H1 (cell line): ENCODE data around the gene LTBR. TPM values are rescaled to one million over a fixed set of nuclear protein-coding genes. Genes with fewer than 3 reads are reported as not detected.

Source experiments
- ATF2 ChIP-seq: IDR thresholded peaks from 2 replicates; pipeline ENCODE4 v1.6.1; 2012; ENCODE audit warnings: low read length, inconsistent platforms
- NANOG ChIP-seq: IDR thresholded peaks from 2 replicates; pipeline ENCODE4 v1.6.1; 2011; ENCODE audit warnings: low read length, low read depth, mild to moderate bottlenecking, inconsistent platforms; ENCODE audit not compliant: insufficient read depth, poor library complexity, severe bottlenecking
- POLR2A ChIP-seq, 2 experiments: IDR thresholded peaks; 1 replicate in 1 of 2; 2 replicates in 1 of 2; pipeline ENCODE4 v1.6.1; 2011; ENCODE audit warnings: low read depth in 2 of 2, low read length in 2 of 2, mild to moderate bottlenecking in 2 of 2; ENCODE audit errors: control extremely low read depth in 1 of 2
- polyA plus RNA-seq, 7 experiments: library from polyadenylated mRNA; depleted of rRNA in 3 of 7; stranded (reverse) in 5 of 7; unstranded in 2 of 7; fragments of >200 nt in 5 of 7; fragments of 200-250 nt in 2 of 7; gene quantifications; 1 replicate in 5 of 7; 2 replicates in 1 of 7; 4 replicates in 1 of 7; pipeline versions ENCODE4 v1.2.1 to v1.2.3, GENCODE V29; 2011 to 2013; ENCODE audit warnings: missing spikeins in 2 of 7, mixed read lengths in 2 of 7
- total RNA-seq: library from RNA; stranded (reverse); fragmentation: NEBNext Ultra II Directional; extraction: Animal tissue kit (Norgen Biotek cat#: 25700); gene quantifications from 2 replicates; pipeline ENCODE4 v1.2.1, GENCODE V29; 2021

LTBR gene
- total and polyA plus RNA-seq, 2 of the 8 experiments (the other 6 are each of a cell fraction or from before 2014, with no cell fraction given), result 5.1 to 6.3 TPM

- TF ChIP-seq ATF2 (no peak), NANOG (no peak), POLR2A (IDR thresholded peaks at IDR 0.05; ENCODE audit: control extremely low read depth in 1 of 2, low read depth in 2 of 2, low read length in 2 of 2) (no peak)
- TF ChIP-seq, all 59 proteins: peak for 0
Observed at GRCh38 chr12:6364044-6364374, 20.0 kb upstream of the LTBR start (continued).
